HG03469 (cell line): ENCODE results near the gene UBB.

Experiments
- ATAC-seq: cut with Tn5 transposase; IDR thresholded peaks from one replicate; pipeline ENCODE4 v1.9.1; 2021; ENCODE audit warnings: mild to moderate bottlenecking, moderate library complexity, moderate number of reproducible peaks; ENCODE audit not compliant: unreplicated experiment

The UBB gene

GRCh38 chr17:16380640-16381495, at the start of gene UBB:
TSS of gene UBB (plus strand) at chr17:16381091. CDS start at chr17:16381908, 817 bp downstream.
- peak; percentile 63 for ATAC-seq

GRCh38 chr17:16338391-16338790, 42.5 kb upstream of the UBB start:
- no peak for ATAC-seq

- ATAC-seq, result no peak
These were observed 41.5 kb upstream of the UBB start for GRCh38 chr17:16339402-16339801.

GRCh38 chr17:16339959-16340358, 40.9 kb upstream of the UBB start:
- no peak for ATAC-seq

- ATAC-seq, result no peak
These were observed 37.9 kb upstream of the UBB start for GRCh38 chr17:16342979-16343378.

GRCh38 chr17:16343569-16343968, 37.3 kb upstream of the UBB start:
- no peak for ATAC-seq

GRCh38 chr17:16345565-16345964, 35.3 kb upstream of the UBB start:
- ATAC-seq, result no peak

- ATAC-seq, result no peak
These were observed 34.1 kb upstream of the UBB start for GRCh38 chr17:16346721-16347271.

- ATAC-seq, result no peak
These were observed 32.3 kb upstream of the UBB start for GRCh38 chr17:16348586-16348985.

- ATAC-seq, result no peak
These were observed 31.5 kb upstream of the UBB start for GRCh38 chr17:16349431-16349830.

- no peak for ATAC-seq
These were observed 29.1 kb upstream of the UBB start for GRCh38 chr17:16351831-16352230.

GRCh38 chr17:16352303-16352666, 28.6 kb upstream of the UBB start:
- ATAC-seq, result no peak

GRCh38 chr17:16352667-16353316, 28.1 kb upstream of the UBB start:
- peak; percentile 16 for ATAC-seq

GRCh38 chr17:16353317-16354174, 27.3 kb upstream of the UBB start, which contains the start of gene CENPV:
TSS of gene CENPV (minus strand) at chr17:16353469. CDS start at chr17:16353436, 33 bp downstream.
- peak; percentile 48 for ATAC-seq

GRCh38 chr17:16354585-16354984, 26.3 kb upstream of the UBB start:
- ATAC-seq, result no peak

GRCh38 chr17:16358394-16358793, 22.5 kb upstream of the UBB start:
- no peak for ATAC-seq

GRCh38 chr17:16361874-16362273, 19.0 kb upstream of the UBB start:
- no peak for ATAC-seq

GRCh38 chr17:16363749-16364536, 16.9 kb upstream of the UBB start:
- ATAC-seq, result no peak

- ATAC-seq, result no peak
These were observed 16.3 kb upstream of the UBB start for GRCh38 chr17:16364625-16365024.

GRCh38 chr17:16371742-16372141, 9.1 kb upstream of the UBB start:
- no peak for ATAC-seq
